Endodermal cell (in vitro differentiated cells): Measurements from ENCODE around the gene RNPEPL1. TPM values are rescaled to one million over a fixed set of nuclear protein-coding genes. Genes with fewer than 3 reads are reported as not detected.

Experiments
- DNase-seq: peaks from one replicate; pipeline ENCODE4 v3.0.0-alpha.2; 2017
- H3K27ac ChIP-seq: 2 replicates; pipeline ENCODE4 v1.5.1; 2013; ENCODE audit warnings: mild to moderate bottlenecking, low read depth, low read length, moderate library complexity
- H3K27me3 ChIP-seq: 2 replicates; pipeline ENCODE4 v1.6.1; 2013; ENCODE audit warnings: mild to moderate bottlenecking, low read length, moderate library complexity; ENCODE audit not compliant: insufficient read depth, control insufficient read depth, poor library complexity, severe bottlenecking
- H3K36me3 ChIP-seq: 2 replicates; pipeline ENCODE4 v1.7.0; 2013; ENCODE audit warnings: mild to moderate bottlenecking, low read length, moderate library complexity; ENCODE audit not compliant: control insufficient read depth, insufficient read depth
- H3K4me1 ChIP-seq: one replicate; pipeline ENCODE4 v1.7.0; 2013; ENCODE audit warnings: low read length; ENCODE audit not compliant: control insufficient read depth, insufficient read depth
- H3K4me3 ChIP-seq: 2 replicates; pipeline ENCODE4 v1.5.1; 2013; ENCODE audit warnings: mild to moderate bottlenecking, low read length, moderate library complexity
- H3K9ac ChIP-seq: 2 replicates; pipeline ENCODE4 v1.6.1; 2013; ENCODE audit warnings: mild to moderate bottlenecking, low read length, moderate library complexity; ENCODE audit not compliant: poor library complexity, severe bottlenecking; ENCODE audit errors: extremely low read depth
- H3K9me3 ChIP-seq: 2 replicates; pipeline ENCODE4 v1.6.1; 2013; ENCODE audit warnings: mild to moderate bottlenecking, low read length, moderate library complexity; ENCODE audit not compliant: control insufficient read depth
- H3K27ac Mint-ChIP-seq: 2 replicates; pipeline ENCODE4 v1.8.0; 2020; ENCODE audit warnings: mixed read lengths
- H3K27me3 Mint-ChIP-seq: 2 replicates; pipeline ENCODE4 v1.8.0; 2021; ENCODE audit warnings: mild to moderate bottlenecking, mixed read lengths; ENCODE audit not compliant: insufficient read depth
- H3K36me3 Mint-ChIP-seq: 2 replicates; pipeline ENCODE4 v1.8.0; 2020; ENCODE audit warnings: low read depth, mixed read lengths
- H3K4me1 Mint-ChIP-seq: 2 replicates; pipeline ENCODE4 v1.8.0; 2020; ENCODE audit warnings: mixed read lengths
- H3K4me3 Mint-ChIP-seq: 2 replicates; pipeline ENCODE4 v1.8.0; 2020; ENCODE audit warnings: mild to moderate bottlenecking, moderate library complexity, mixed read lengths
- H3K9me3 Mint-ChIP-seq: 2 replicates; pipeline ENCODE4 v1.8.0; 2020; ENCODE audit warnings: mild to moderate bottlenecking, mixed read lengths
- WGBS, 2 experiments: methylation state at CpG; one replicate each; pipeline versions ENCODE4 v1.1.5 to v1.1.7; 2013; ENCODE audit warnings: missing lambda C conversion rate in 2 of 2, mixed read lengths in 1 of 2; ENCODE audit not compliant: insufficient coverage in 1 of 2, insufficient read length in 1 of 2; 5-methylcytosine and 5-hydroxymethylcytosine counted together
- total RNA-seq, 2 donors: library from RNA; stranded (reverse); fragmentation: NEBNext Ultra II Directional in 1 of 2; extraction: Animal tissue kit (Norgen Biotek cat#: 25700) in 1 of 2; gene quantifications; 2 replicates in 1 of 2; 3 replicates in 1 of 2; pipeline ENCODE4 v1.2.1, GENCODE V29; 2021
- TF ChIP-seq, protein P1 (sequence below): fragments of 200-600 bp; sonication (generic); conservative IDR thresholded peaks from 2 replicates; pipeline ENCODE4 v1.5.0; 2021; ENCODE audit warnings: antibody characterized with exemption, mild to moderate bottlenecking

The RNPEPL1 gene
- total RNA-seq, 2 donors from 2014 or later = 38.4 to 52.4 TPM

DNA sequence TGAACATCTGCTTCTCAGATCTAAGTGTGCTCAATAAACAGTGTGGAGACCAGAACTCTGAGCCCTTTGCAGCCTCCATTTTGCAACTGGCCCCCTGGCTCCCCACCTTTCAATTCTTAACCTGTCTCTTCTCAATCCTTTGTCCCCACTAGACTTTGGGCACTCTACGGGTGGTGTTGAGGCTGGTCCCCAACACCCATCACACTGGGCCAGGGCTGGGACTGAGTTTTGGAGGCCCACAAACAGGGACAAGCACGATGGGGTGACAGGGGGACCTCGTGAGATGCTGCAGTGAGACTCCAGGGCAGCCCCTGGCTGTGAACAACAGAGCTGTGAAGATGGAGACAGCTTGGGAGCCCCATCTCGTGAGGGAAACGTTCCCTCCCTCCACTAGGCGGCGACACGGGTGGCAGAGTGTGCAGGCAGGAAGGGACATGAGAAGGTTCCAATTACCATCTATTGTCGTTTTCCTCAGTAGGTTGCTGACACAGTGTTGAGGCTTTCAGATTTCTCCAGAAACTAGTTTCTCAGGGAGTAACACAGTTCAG lies 11.7 kb upstream of the RNPEPL1 start:
- no peaks in the 10 kb centered on the region for H3K4me1 ChIP-seq
- WGBS, 2 experiments = 42 to 66% methylated on average over 7 to 9 of the region's 9 CpGs
- peaks cover 7% of the 10 kb centered on the region for H3K4me1 Mint-ChIP-seq
- H3K36me3 Mint-ChIP-seq = peaks cover 18% of the 10 kb centered on the region
- H3K36me3 ChIP-seq = peaks cover 9% of the 10 kb centered on the region
- peaks cover 8% of the 10 kb centered on the region for H3K9me3 ChIP-seq
- H3K4me3 Mint-ChIP-seq = no peak overlapping the region
- H3K27ac ChIP-seq = no peak overlapping the region
- no peak overlapping the region for H3K4me3 ChIP-seq
- no peak overlapping the region for H3K27ac Mint-ChIP-seq
- H3K9me3 Mint-ChIP-seq = peaks cover 7% of the 10 kb centered on the region
- DNase-seq = peak; percentile 89
- no peaks in the 10 kb centered on the region for H3K27me3 ChIP-seq
- TF ChIP-seq, protein P1, sequence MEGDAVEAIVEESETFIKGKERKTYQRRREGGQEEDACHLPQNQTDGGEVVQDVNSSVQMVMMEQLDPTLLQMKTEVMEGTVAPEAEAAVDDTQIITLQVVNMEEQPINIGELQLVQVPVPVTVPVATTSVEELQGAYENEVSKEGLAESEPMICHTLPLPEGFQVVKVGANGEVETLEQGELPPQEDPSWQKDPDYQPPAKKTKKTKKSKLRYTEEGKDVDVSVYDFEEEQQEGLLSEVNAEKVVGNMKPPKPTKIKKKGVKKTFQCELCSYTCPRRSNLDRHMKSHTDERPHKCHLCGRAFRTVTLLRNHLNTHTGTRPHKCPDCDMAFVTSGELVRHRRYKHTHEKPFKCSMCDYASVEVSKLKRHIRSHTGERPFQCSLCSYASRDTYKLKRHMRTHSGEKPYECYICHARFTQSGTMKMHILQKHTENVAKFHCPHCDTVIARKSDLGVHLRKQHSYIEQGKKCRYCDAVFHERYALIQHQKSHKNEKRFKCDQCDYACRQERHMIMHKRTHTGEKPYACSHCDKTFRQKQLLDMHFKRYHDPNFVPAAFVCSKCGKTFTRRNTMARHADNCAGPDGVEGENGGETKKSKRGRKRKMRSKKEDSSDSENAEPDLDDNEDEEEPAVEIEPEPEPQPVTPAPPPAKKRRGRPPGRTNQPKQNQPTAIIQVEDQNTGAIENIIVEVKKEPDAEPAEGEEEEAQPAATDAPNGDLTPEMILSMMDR = peak; percentile 78
- peaks cover 25% of the 10 kb centered on the region for H3K27me3 Mint-ChIP-seq
- no peak overlapping the region for H3K9ac ChIP-seq

DNA sequence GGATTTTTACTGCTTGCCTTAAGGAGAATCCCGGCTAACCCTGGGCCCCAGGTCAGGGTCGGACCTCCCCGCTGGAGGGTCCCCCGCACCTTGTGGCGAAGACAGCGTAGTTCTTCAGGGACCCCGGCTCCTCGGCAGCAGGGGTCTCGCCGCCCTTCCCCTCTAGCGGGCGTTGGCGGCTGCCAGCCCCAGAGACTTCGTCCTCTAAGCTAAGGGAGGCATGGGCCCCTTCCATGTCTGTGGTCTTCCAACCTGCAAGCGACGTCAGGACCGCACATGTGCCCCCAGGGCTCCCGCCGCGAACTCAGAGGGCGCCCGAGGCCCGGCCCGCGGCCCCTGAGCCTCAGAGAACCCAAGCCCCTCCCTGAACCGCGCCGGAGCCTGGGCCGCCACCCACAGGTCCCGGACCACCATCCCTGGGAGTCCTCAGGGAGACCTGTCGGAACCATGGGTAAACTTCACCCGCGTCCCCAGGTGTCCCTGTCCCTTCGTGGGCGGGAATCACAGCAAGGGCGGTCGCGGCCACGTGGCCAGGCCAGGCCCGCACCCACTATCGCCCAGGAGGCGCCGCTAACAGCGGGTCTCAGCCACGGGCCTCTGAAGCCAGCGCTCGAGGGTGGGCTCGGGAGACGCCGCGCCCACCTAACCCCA lies 11.1 kb upstream of the RNPEPL1 start:
- Mint-ChIP-seq H3K9me3 (peaks cover 1% of the 10 kb centered on the region), H3K4me3 (peak overlapping the region; percentile 24), H3K36me3 (peaks cover 12% of the 10 kb centered on the region), H3K4me1 (peaks cover 9% of the 10 kb centered on the region), H3K27ac (no peak overlapping the region), H3K27me3 (peaks cover 25% of the 10 kb centered on the region)
- 60 to 73% methylated on average over 29 to 51 of the region's 51 CpGs for WGBS, 2 experiments
- Histone ChIP-seq H3K36me3 (peaks cover 4% of the 10 kb centered on the region), H3K9me3 (peaks cover 2% of the 10 kb centered on the region), H3K27me3 (no peaks in the 10 kb centered on the region), H3K9ac (no peak overlapping the region), H3K27ac (no peak overlapping the region), H3K4me1 (no peaks in the 10 kb centered on the region), H3K4me3 (no peak overlapping the region)
- DNase-seq = no peak
- TF ChIP-seq, protein P1 = peak; percentile 7

DNA sequence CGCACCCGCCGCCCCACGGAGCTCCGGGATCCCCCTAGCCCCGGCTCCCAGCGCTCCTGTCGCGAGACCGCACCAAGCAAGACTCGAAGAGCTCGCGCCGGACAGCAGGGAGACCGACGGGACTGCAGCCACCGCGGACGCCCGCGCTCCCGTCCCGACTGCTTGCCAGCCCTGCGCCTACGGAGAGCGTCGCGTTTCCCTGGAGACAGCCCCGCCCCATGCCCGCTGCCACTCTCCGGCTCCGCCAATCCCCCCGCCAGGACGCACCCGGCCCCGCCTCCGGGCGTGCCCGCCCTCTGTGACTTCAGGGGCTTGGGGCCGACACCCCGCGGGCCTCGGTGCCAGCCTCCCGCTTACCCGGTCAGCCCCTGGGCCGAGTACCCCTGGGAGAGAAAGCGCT lies 10.5 kb upstream of the RNPEPL1 start, which contains the start of gene ANKMY1:
TSS of gene ANKMY1 (minus strand) at position 181 of the 400 bp plus-strand sequence. CDS start 653 bp downstream, outside the sequence.
- peak; percentile 94 for DNase-seq
- Mint-ChIP-seq H3K27ac (no peak within 1 kb of the TSS), H3K27me3 (peaks cover 25% of the 10 kb centered on the region), H3K36me3 (peaks cover 16% of the 10 kb centered on the region), H3K9me3 (no peaks in the 10 kb centered on the region), H3K4me3 (peak within 1 kb of the TSS; percentile 24), H3K4me1 (peaks cover 9% of the 10 kb centered on the region)
- Histone ChIP-seq H3K4me1 (no peaks in the 10 kb centered on the region), H3K27me3 (no peaks in the 10 kb centered on the region), H3K36me3 (peaks cover 7% of the 10 kb centered on the region), H3K27ac (no peak within 1 kb of the TSS), H3K9ac (no peak within 1 kb of the TSS), H3K9me3 (no peaks in the 10 kb centered on the region), H3K4me3 (peak within 1 kb of the TSS; percentile 35)
- WGBS, 2 experiments = 6 to 13% methylated on average over 21 to 47 of the region's 47 CpGs
- TF ChIP-seq, protein P1 = no peak
